ENCODE measurements around the gene NIM1K.

The NIM1K gene

DNA sequence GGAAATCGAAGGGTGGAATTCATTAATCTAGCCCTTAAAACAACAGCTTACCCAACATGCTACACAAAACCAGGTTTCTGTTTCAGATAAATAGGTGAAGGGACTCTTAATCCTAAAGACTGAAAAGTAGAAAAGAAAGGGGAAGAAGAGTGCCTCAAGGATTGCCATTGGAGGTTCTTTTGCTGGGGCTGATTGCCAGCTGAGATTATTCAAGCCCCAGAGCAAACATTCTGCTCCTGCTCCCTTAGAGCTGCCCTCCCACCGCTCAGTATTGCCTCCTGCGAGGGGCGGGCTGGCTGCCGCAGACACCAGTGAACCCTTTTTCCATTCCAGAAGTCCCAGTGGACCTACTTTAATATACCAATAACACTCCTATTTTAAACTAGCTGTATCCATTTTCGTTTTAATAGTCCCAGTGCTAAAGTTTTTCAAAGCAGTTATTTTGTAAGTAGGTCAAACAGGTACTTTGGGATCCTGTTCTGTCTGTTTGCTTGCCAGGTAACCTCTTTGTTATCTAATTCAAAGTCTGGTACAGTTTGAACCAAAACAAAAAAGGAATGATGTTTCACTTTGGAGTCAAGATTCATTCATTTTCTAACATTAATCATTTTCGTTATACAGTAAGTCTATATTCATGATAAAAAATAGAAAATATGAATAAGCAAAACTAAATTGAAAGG is 82.5 kb downstream of the NIM1K start:
- DNase-seq (ENCODE audit: low read depth) = no peak

DNA sequence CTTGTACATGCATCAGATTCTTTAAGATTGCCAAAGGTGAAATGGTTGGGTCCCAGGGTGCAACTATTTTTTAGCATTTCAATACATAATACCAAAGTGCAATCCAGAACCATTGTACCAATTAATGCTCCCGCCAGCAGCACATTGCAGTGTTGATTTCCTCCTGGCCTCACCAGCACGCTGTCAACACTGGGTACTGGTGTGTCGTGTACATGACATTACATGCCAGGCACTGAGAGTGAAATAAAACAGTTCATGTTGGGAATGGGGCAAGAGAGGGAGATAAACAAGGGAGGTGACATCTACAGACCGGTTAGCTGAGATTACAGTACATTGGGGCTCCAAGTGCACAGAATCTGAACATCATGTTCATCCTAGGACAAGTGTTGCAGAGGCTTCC is 83.4 kb downstream of the NIM1K start:
- TF ChIP-seq, protein P1, sequence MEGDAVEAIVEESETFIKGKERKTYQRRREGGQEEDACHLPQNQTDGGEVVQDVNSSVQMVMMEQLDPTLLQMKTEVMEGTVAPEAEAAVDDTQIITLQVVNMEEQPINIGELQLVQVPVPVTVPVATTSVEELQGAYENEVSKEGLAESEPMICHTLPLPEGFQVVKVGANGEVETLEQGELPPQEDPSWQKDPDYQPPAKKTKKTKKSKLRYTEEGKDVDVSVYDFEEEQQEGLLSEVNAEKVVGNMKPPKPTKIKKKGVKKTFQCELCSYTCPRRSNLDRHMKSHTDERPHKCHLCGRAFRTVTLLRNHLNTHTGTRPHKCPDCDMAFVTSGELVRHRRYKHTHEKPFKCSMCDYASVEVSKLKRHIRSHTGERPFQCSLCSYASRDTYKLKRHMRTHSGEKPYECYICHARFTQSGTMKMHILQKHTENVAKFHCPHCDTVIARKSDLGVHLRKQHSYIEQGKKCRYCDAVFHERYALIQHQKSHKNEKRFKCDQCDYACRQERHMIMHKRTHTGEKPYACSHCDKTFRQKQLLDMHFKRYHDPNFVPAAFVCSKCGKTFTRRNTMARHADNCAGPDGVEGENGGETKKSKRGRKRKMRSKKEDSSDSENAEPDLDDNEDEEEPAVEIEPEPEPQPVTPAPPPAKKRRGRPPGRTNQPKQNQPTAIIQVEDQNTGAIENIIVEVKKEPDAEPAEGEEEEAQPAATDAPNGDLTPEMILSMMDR (conservative IDR thresholded peaks at IDR 0.05; ENCODE audit: low read length) = no peak
- no peak overlapping the region for H3K4me3 ChIP-seq (ENCODE audit: low read length)
- no peak for DNase-seq (ENCODE audit: low read depth)

More for the DNA sequence above, 82.5 kb downstream of the NIM1K start:
- H3K4me3 ChIP-seq (ENCODE audit: low read length) = no peak overlapping the region
- TF ChIP-seq, protein P1 (conservative IDR thresholded peaks at IDR 0.05; ENCODE audit: low read length) = no peak

DNA sequence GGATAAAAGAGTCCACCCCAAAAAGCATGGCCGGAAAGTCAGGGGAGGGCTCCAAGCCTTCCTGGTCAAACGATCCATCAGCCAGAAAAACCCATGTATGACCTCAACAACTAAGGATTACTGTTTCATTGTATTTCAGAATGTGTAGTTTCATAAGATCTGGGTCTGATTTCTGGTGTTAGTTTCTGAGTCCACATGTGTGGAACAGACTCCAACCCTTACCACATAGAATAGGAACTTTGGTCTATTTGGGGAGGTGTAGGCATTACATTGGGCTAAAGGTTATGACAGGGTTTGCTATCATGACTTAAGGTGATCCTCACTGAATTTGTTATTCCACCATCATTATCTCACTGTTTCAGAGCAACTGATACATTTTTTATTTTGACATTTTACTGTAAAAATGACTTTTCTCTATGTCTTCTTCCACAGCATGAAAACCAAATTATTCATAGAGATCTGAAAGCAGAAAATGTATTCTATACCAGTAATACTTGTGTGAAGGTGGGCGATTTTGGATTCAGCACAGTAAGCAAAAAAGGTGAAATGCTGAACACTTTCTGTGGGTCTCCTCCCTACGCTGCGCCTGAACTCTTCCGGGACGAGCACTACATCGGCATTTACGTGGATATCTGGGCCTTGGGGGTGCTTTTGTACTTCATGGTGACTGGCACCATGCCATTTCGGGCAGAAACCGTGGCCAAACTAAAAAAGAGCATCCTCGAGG is 87.7 kb downstream of the NIM1K start:
- TF ChIP-seq, protein P1 (conservative IDR thresholded peaks at IDR 0.05; ENCODE audit: low read length) = no peak
- no peak for DNase-seq (ENCODE audit: low read depth)
- no peak overlapping the region for H3K4me3 ChIP-seq (ENCODE audit: low read length)

DNA sequence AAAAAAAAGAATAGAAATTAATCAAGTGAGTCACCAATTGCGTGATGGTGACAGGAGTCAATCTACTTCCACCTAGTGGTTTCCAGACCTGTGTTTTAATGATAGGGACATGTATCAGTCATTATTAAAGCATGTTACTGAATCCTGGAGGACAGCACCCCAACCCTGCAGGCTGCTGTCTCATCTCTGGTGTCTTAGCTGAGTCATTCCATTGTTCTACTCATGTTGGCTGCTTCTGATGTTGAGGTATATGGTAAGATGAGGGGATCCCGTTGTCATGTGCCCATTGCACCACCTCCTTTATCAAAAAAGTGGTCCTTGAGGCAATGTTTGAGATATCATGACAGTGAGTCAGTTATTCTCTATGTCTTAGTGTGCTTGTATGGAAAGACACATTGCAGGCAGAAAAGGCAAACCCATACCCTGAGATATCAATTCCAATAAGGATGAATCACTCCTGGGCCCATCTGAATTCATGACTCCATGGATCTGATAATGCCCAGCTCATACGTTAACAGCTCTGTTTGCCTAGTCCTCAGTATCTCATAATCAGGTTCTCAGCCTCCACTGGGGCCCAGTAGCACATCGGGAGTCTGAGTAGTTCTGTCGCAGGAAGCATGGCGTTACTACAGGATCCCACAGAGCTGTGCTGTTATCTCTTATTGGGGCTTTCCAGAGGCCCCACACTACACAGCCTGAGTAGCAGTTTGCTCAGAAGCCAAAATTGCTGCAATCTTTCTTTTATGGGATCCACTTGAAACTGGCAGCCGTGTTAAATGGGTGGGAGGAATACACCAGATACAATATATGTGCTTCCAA is 90.0 kb downstream of the NIM1K start:
- no peak for DNase-seq (ENCODE audit: low read depth)
- H3K4me3 ChIP-seq (ENCODE audit: low read length) = no peak overlapping the region
- TF ChIP-seq, protein P1 (conservative IDR thresholded peaks at IDR 0.05; ENCODE audit: low read length) = no peak

DNA sequence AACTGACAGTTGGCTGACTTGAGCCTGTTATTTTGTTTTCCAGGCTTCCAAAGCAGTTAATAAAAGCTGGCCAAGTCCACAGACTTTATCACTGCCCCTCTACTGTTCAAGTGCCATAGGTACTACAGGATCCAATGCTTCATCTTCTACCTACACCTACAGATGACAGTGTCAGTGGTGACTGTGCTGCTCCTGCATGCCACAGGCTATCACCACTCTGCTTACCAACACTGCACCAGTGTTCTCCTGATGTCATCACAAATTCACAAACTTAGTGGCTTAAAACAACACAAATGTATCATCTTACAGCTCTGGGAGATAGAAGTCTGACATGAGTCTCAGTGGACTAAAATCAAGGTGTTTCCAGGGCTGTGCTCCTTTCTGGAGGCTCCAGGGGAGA is 94.6 kb downstream of the NIM1K start:
- no peak overlapping the region for H3K4me3 ChIP-seq (ENCODE audit: low read length)
- TF ChIP-seq, protein P1 (conservative IDR thresholded peaks at IDR 0.05; ENCODE audit: low read length) = no peak
- DNase-seq (ENCODE audit: low read depth) = no peak

DNA sequence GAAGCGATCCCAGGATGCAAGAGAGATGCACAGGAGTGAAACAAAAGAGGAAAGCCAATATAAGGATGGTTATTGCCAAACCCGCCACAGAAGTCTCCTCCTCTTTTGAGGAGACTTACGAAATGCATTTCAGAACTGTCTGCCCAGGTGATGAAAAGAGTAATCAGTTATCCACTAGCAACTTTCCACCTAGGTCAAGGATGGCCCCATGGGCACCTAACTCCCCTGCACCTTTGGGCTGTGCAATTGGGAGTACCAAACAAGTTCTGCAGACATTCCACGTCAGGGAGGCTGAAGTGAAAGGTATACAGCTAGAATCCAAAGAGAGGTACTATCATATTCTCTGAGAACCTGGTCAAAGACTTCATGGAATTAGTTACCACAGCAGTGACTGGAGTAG is 95.5 kb downstream of the NIM1K start:
- TF ChIP-seq, protein P1 (conservative IDR thresholded peaks at IDR 0.05; ENCODE audit: low read length) = no peak
- H3K4me3 ChIP-seq (ENCODE audit: low read length) = no peak overlapping the region

More for the DNA sequence above, 95.5 kb downstream of the NIM1K start:
- DNase-seq (ENCODE audit: low read depth) = no peak
